Tibial nerve (tissue), 3 donors: Measurements from ENCODE around the gene STIMATE.

Experiments
- CTCF ChIP-seq, 5 experiments: fragments of 200-600 bp in 3 of 5; fragments of 450-650 bp in 2 of 5; sonication (generic) in 3 of 5; IDR thresholded peaks; one replicate each; pipeline ENCODE4 v1.5.1; 2016 to 2019; ENCODE audit warnings: antibody characterized with exemption in 5 of 5, mild to moderate bottlenecking in 3 of 5, moderate library complexity in 2 of 5
- POLR2A ChIP-seq, 2 donors: fragments of 450-650 bp; IDR thresholded peaks; one replicate each; pipeline ENCODE4 v1.6.1; 2017; ENCODE audit warnings: antibody characterized with exemption in 2 of 2, mild to moderate bottlenecking in 2 of 2, moderate library complexity in 2 of 2

GRCh38 chr3:52873433-52874159 lies 23.8 kb downstream of the STIMATE start:
- TF ChIP-seq POLR2A (IDR thresholded peaks at IDR 0.05), result no peak
- no peak for TF ChIP-seq CTCF (IDR thresholded peaks at IDR 0.05)
